Naive thymus-derived CD4-positive, alpha-beta T cell (primary cell): Measurements from ENCODE around the gene HTR2C. TPM values are rescaled to one million over a fixed set of nuclear protein-coding genes. Genes with fewer than 3 reads are reported as not detected.
"Not testable (repeated sequence)": the region's sequence is repeated elsewhere in the genome, so short reads cannot be mapped to it uniquely, and the experiment has no call there.

Source experiments
- ATAC-seq: fragments of 150-1000 bp; cut with Tn5 transposase; 2 replicates; pipeline ENCODE4 v1.10.0; 2021; ENCODE audit warnings: mild to moderate bottlenecking, moderate library complexity
- CTCF ChIA-PET: fragments of 350-600 bp; sonication (Branson Sonifier 250); formaldehyde crosslinking; loops from one replicate; lab custom pipeline; 2021; ENCODE audit warnings: antibody characterized with exemption; lab: Charles Lee
- POLR2A ChIA-PET: fragments of 350-600 bp; sonication (Branson Sonifier 250); formaldehyde crosslinking; loops from one replicate; lab custom pipeline; 2021; ENCODE audit warnings: antibody characterized with exemption, inconsistent platforms; lab: Charles Lee
- DNase-seq, 9 donors: peaks; one replicate each; pipeline versions ENCODE4 v3.0.0 to v3.0.0-alpha.2; 2020 to 2022; ENCODE audit warnings: mixed read lengths in 1 of 9
- H3K27ac ChIP-seq: one replicate; pipeline ENCODE4 v1.7.0; 2013; ENCODE audit warnings: mild to moderate bottlenecking, low read depth, low read length, moderate library complexity
- H3K27me3 ChIP-seq, 2 donors: one replicate each; pipeline ENCODE4 v1.7.0; 2013; ENCODE audit warnings: low read length in 2 of 2, mild to moderate bottlenecking in 2 of 2, moderate library complexity in 2 of 2; ENCODE audit not compliant: control insufficient read depth in 2 of 2, insufficient read depth in 2 of 2
- H3K36me3 ChIP-seq, 3 experiments: 1 replicate in 2 of 3; 2 replicates in 1 of 3; pipeline ENCODE4 v1.7.0; 2013; ENCODE audit warnings: low read length in 3 of 3, mild to moderate bottlenecking in 3 of 3, moderate library complexity in 1 of 3; ENCODE audit not compliant: insufficient read depth in 3 of 3, control insufficient read depth in 2 of 3
- H3K4me1 ChIP-seq, 2 donors: one replicate each; pipeline ENCODE4 v1.7.0; 2013; ENCODE audit warnings: low read length in 2 of 2, mild to moderate bottlenecking in 2 of 2, moderate library complexity in 1 of 2; ENCODE audit not compliant: control insufficient read depth in 2 of 2, insufficient read depth in 2 of 2
- H3K4me3 ChIP-seq: 2 replicates; pipeline ENCODE4 v1.7.0; 2013; ENCODE audit warnings: mild to moderate bottlenecking, low read length
- H3K9me3 ChIP-seq, 3 experiments: 1 replicate in 2 of 3; 2 replicates in 1 of 3; pipeline ENCODE4 v1.7.0; 2013; ENCODE audit warnings: low read length in 3 of 3; ENCODE audit not compliant: control insufficient read depth in 2 of 3
- H3K27ac Mint-ChIP-seq, 9 donors: one replicate each; pipeline ENCODE4 v1.8.0; 2020 to 2022; ENCODE audit warnings: mixed read lengths in 9 of 9, mild to moderate bottlenecking in 8 of 9, moderate library complexity in 5 of 9, inconsistent platforms in 2 of 9
- H3K27me3 Mint-ChIP-seq, 5 donors: one replicate each; pipeline ENCODE4 v1.8.0; 2021 to 2022; ENCODE audit warnings: mixed read lengths in 5 of 5, mild to moderate bottlenecking in 1 of 5
- H3K36me3 Mint-ChIP-seq, 5 donors: one replicate each; pipeline ENCODE4 v1.8.0; 2020 to 2022; ENCODE audit warnings: mixed read lengths in 5 of 5, mild to moderate bottlenecking in 3 of 5, inconsistent platforms in 1 of 5
- H3K4me1 Mint-ChIP-seq, 7 donors: one replicate each; pipeline ENCODE4 v1.8.0; 2020 to 2022; ENCODE audit warnings: mixed read lengths in 7 of 7, mild to moderate bottlenecking in 3 of 7, inconsistent platforms in 1 of 7
- H3K4me3 Mint-ChIP-seq, 10 donors: one replicate each; pipeline ENCODE4 v1.8.0; 2020 to 2022; ENCODE audit warnings: mild to moderate bottlenecking in 10 of 10, mixed read lengths in 10 of 10, moderate library complexity in 6 of 10, inconsistent platforms in 2 of 10
- H3K9me3 Mint-ChIP-seq, 11 donors: one replicate each; pipeline ENCODE4 v1.8.0; 2020 to 2022; ENCODE audit warnings: mixed read lengths in 11 of 11, mild to moderate bottlenecking in 4 of 11, inconsistent platforms in 1 of 11, moderate library complexity in 1 of 11
- intact Hi-C, 2 donors: fragments of 100-400 bp; cut with micrococcal nuclease; formaldehyde crosslinking; loops; one replicate each; pipeline ENCODE4 v1.15.1; 2023
- polyA plus RNA-seq, 2 donors: library from polyadenylated mRNA; unstranded; fragments of 300-500 nt; fragmentation: Illumina TruSeq; gene quantifications; one replicate each; pipeline ENCODE4 v1.2.3, GENCODE V29; 2021
- total RNA-seq, 6 experiments: library from RNA in 5 of 6; stranded (reverse) in 5 of 6; gene quantifications; 1 replicate in 5 of 6; 2 replicates in 1 of 6; pipeline ENCODE4 v1.2.3 and lab custom pipeline; 2021 to 2026

HTR2C gene
- total and polyA plus RNA-seq, 7 experiments from 2014 or later: not detected

DNA sequence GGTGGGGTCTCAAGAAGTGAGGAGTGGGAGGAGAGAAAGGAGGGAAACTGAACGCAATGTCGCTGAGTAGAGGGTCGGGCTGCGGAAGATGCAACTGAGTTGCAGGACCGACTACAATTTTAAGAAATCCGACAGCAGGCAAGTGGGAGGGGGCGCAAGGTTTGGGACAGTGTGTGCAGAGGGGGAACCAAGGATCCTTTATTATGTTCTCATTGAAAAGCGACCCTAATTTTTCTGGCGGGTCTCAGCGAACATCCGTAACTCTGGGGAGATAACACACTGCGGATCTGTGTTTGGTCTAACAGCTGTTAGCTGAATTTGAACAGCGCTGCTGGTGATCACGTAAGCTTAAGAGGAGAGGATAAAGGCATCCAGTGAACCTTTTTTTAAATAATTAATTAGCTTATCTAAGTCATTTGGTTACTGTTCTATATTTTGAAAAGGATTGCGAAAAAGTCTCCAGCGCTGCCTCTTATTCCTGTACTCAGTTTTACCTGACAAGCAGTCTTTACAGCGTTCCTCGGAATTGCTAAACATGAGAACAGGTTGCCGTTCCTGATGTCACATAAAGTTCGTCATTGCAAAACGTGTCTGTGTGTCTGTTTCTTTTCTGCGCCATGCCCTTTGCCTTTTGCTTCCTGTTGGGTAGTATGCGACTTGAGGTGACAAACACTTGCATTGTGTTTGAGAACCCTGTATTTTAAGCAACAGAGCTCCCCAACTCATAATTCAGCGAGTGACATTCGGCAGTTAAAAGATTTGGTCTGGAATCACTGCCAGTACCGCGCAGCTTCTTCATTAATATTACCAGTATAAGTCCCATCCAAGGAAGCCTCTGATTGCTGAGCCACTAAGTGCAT lies 1.3 kb downstream of the HTR2C start:
- Mint-ChIP-seq H3K27ac (no peak overlapping the region), H3K27me3 (peaks cover 7 to 33% (median 21%) of the 10 kb centered on the region in 5 donors), H3K9me3 (peaks cover 0 to 15% (median 3%) of the 10 kb centered on the region in 11 donors), H3K36me3 (peaks cover 0 to 5% (median 3%) of the 10 kb centered on the region in 5 donors), H3K4me1 (no peaks in the 10 kb centered on the region), H3K4me3 (no peak overlapping the region)
- no peak for ATAC-seq
- POLR2A ChIA-PET: no interaction called here
- CTCF ChIA-PET: no interaction called here
- Histone ChIP-seq H3K4me3 (no peak overlapping the region), H3K27ac (no peak overlapping the region), H3K36me3 (no peaks in the 10 kb centered on the region), H3K9me3 (no peaks in the 10 kb centered on the region), H3K4me1 (no peaks in the 10 kb centered on the region), H3K27me3 (no peaks in the 10 kb centered on the region)
- no peak for DNase-seq
- intact Hi-C loops: no loop called here

DNA sequence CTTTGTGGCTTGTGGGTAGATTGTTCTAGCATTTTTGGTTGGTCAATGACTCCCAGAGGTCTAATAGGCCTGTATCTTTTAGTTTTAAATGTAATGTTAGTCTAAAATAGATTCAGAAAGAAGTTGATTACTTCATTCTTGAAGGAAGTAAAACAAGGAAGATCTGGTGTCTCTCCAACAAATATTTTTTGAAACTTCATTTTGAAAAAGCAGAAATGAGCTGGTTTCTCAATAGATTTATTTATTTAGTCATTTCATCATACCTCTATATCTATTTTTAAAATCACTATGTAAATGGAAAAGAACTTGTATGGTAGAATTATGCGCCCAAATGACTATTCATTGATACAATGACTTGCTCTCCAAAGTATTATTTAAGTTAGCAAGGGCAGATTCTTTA lies 7.2 kb downstream of the HTR2C start:
- Mint-ChIP-seq H3K27ac (no peak overlapping the region), H3K4me3 (no peak overlapping the region), H3K27me3 (peaks cover 0 to 5% (median 0%) of the 10 kb centered on the region in 5 donors), H3K36me3 (no peaks in the 10 kb centered on the region), H3K4me1 (no peaks in the 10 kb centered on the region), H3K9me3 (peaks cover 0 to 6% (median 0%) of the 10 kb centered on the region in 11 donors)
- Histone ChIP-seq H3K4me3 (no peak overlapping the region), H3K27ac (no peak overlapping the region), H3K27me3 (no peaks in the 10 kb centered on the region), H3K4me1 (no peaks in the 10 kb centered on the region), H3K36me3 (no peaks in the 10 kb centered on the region), H3K9me3 (no peaks in the 10 kb centered on the region)
- ATAC-seq: no peak
- CTCF ChIA-PET: no interaction called here
- POLR2A ChIA-PET: no interaction called here
- intact Hi-C loops: no loop called here
- no peak for DNase-seq

DNA sequence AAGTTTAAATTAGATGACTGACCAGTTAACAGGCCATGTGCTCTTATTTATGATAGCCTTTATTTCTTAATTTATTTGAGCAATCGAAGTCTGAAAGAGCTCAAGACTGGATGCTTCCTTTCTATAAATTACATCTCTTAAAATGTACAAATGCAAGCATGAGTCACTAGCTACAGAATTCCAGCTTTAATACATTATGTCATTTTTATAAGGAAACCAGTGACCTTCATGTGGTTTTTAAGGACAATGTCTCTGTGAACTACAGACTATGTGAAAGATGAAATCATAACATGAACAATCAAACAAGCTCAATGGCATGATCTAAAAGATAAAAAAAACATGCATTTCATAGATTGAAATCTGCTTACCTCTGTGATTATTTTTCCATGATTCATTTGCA lies 15.4 kb downstream of the HTR2C start:
- CTCF ChIA-PET: no interaction called here

DNA sequence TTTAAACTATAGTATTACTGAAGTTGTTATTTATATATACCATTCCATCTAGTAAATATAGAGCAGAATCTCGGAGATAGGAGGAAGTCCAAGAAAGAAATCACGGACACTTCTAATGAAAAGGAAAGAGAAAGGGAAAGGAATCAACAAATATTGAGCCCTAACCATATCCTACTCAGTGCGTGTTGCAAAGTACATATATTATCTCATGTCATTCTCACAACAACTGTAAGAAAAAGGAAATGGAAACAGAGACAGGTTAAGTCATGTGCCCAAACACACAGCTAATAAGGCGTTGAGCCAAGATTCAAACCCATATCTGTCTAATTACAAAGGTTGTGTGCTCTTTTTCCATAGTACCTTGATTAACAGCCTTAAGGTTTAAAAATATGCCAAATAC lies 16.0 kb downstream of the HTR2C start:
- ChIA-PET POLR2A (no interaction called here), CTCF (no interaction called here)
- H3K4me3 ChIP-seq: no peak overlapping the region
- Mint-ChIP-seq H3K27ac (no peak overlapping the region), H3K4me3 (no peak overlapping the region), H3K36me3 (no peaks in the 10 kb centered on the region), H3K4me1 (no peaks in the 10 kb centered on the region), H3K9me3 (peaks cover 0 to 2% (median 0%) of the 10 kb centered on the region in 11 donors), H3K27me3 (no peaks in the 10 kb centered on the region)
- no peaks in the 10 kb centered on the region for H3K27me3 ChIP-seq
- no peak overlapping the region for H3K27ac ChIP-seq
- intact Hi-C loops: no loop called here
- ATAC-seq: no peak
- no peaks in the 10 kb centered on the region for H3K36me3 ChIP-seq
- H3K9me3 ChIP-seq: no peaks in the 10 kb centered on the region
- H3K4me1 ChIP-seq: no peaks in the 10 kb centered on the region
- DNase-seq: no peak

More for the DNA sequence above, 15.4 kb downstream of the HTR2C start:
- no peak overlapping the region for H3K4me3 ChIP-seq
- H3K27me3 Mint-ChIP-seq: no peaks in the 10 kb centered on the region
- H3K36me3 ChIP-seq: no peaks in the 10 kb centered on the region
- intact Hi-C loops: no loop called here
- ATAC-seq (no peak), DNase-seq (no peak)
- H3K4me1 ChIP-seq: no peaks in the 10 kb centered on the region
- no peaks in the 10 kb centered on the region for H3K4me1 Mint-ChIP-seq
- no peak overlapping the region for H3K4me3 Mint-ChIP-seq
- no peaks in the 10 kb centered on the region for H3K27me3 ChIP-seq
- peaks cover 0 to 2% (median 0%) of the 10 kb centered on the region in 11 donors for H3K9me3 Mint-ChIP-seq
- POLR2A ChIA-PET: no interaction called here
- H3K27ac Mint-ChIP-seq: no peak overlapping the region
- no peaks in the 10 kb centered on the region for H3K36me3 Mint-ChIP-seq
- H3K9me3 ChIP-seq: no peaks in the 10 kb centered on the region
- H3K27ac ChIP-seq: no peak overlapping the region

DNA sequence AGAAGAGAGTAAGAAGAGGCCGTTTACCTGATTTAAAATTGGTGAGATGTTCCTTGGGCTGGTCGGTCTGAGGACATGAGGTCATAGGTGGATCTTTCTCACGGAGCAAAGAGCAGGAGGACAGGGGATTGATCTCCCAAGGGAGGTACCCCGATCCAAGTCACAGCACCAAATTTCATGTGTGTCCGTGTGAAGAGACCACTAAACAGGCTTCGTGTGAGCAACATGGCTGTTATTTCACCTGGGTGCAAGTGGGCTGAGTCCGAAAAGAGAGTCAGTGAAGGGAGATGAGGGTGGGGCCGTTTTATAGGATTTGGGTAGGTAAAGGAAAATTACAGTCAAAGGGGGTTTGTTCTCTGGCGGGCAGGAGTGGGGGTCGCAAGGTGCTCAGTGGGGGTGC lies 22.7 kb downstream of the HTR2C start:
- H3K27me3 ChIP-seq, DNase-seq, H3K36me3 Mint-ChIP-seq, intact Hi-C loops, H3K4me3 ChIP-seq, H3K27ac Mint-ChIP-seq, H3K36me3 ChIP-seq, POLR2A ChIA-PET, H3K4me3 Mint-ChIP-seq, H3K4me1 Mint-ChIP-seq, H3K4me1 ChIP-seq, H3K9me3 Mint-ChIP-seq, CTCF ChIA-PET, H3K9me3 ChIP-seq, H3K27ac ChIP-seq, H3K27me3 Mint-ChIP-seq, ATAC-seq: not testable (repeated sequence)

DNA sequence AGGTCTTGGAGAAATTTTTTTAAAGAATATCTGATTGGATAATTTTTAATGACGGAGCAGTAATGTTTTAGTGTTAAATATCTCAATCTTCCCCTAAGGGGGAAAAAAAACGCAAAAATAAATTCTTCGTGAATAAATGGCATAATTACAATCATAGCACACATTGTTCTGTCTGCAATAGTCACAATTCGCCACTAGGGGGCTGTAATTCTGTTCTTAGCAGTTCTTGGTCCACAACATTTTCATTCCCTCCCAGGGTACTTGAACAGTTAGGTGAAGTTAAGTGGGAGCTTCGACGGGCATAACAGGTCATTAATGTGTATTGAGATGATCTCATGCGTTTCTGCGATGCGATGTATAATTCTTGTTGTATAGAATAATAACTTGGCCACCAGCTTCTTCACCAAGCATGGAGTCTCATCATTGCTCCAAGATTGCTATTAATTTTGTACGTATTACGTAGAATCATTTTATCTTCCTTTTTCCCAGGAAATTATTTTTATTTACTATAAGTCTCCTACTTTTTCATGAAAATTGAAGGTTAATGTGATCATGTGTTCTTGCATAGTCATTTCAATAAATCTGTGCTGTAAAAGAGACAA lies 27.2 kb downstream of the HTR2C start:
- intact Hi-C loops: loop anchor here (2.0 to 5.0 kb wide), 2 partner anchors 536 to 1031 kb away; no protein-coding TSS in a partner anchor
- no peak overlapping the region for H3K4me3 Mint-ChIP-seq
- ATAC-seq: no peak

More for the DNA sequence above, 27.2 kb downstream of the HTR2C start:
- H3K27ac ChIP-seq: no peak overlapping the region
- Mint-ChIP-seq H3K4me1 (no peaks in the 10 kb centered on the region), H3K27me3 (no peaks in the 10 kb centered on the region), H3K36me3 (no peaks in the 10 kb centered on the region), H3K9me3 (peaks cover 0 to 2% (median 0%) of the 10 kb centered on the region in 11 donors), H3K27ac (no peak overlapping the region)
- no peaks in the 10 kb centered on the region for H3K27me3 ChIP-seq
- no peaks in the 10 kb centered on the region for H3K36me3 ChIP-seq
- POLR2A ChIA-PET: no interaction called here
- DNase-seq: peak in 5 of 9 donors; percentile 7 to 31 (median 28)
- no peak overlapping the region for H3K4me3 ChIP-seq
- no peaks in the 10 kb centered on the region for H3K4me1 ChIP-seq
- H3K9me3 ChIP-seq: no peaks in the 10 kb centered on the region
- CTCF ChIA-PET: no interaction called here
